Peyer's patch (tissue), 4 donors: ENCODE measurements around the gene GPR160.

Source experiments
- CTCF ChIP-seq, 6 experiments: fragments of 450-650 bp in 4 of 6; fragments of 200-600 bp in 2 of 6; sonication (generic) in 1 of 6; IDR thresholded peaks; one replicate each; pipeline ENCODE4 v1.5.1; 2017 to 2019; ENCODE audit warnings: antibody characterized with exemption in 6 of 6, mild to moderate bottlenecking in 3 of 6, moderate library complexity in 1 of 6
- POLR2A ChIP-seq, 2 donors: fragments of 450-650 bp; IDR thresholded peaks; one replicate each; pipeline ENCODE4 v1.5.1; 2017; ENCODE audit warnings: antibody characterized with exemption in 2 of 2, mild to moderate bottlenecking in 2 of 2, moderate library complexity in 2 of 2

DNA sequence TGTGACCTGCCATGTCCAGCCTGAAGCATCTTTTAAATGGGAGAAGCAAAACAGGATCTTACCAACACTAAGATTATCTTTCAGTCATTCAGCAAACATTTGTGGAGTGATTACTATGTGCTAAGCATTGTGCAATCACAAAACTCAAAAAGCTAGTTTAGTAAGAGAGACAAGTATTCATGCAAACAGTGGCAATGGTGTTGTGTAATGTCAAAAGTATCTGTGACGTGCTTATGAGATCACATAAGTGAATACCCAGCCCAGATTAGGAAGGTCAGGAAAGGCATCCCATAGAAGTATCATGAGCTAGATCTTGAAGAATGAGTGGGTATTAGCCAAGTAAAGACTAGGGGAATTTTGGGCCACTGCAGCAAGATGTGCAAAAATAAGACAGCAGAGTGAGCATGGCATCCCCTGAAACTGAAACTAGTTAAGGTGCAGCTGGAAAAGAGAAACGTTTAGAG is 39.1 kb upstream of the GPR160 start:
- TF ChIP-seq POLR2A (IDR thresholded peaks at IDR 0.05) (no peak), CTCF (IDR thresholded peaks at IDR 0.05) (no peak)
